Nephron progenitor cell (in vitro differentiated cells): ENCODE measurements around the gene GCNT2.
A peak's percentile ranks its signal among the peaks of the same experiment; 100 is the strongest.

Source experiments
- DNase-seq: peaks from one replicate; pipeline ENCODE4 v3.0.0; 2021
- H3K27ac Mint-ChIP-seq: 2 replicates; pipeline ENCODE4 v1.8.0; 2021; ENCODE audit warnings: mild to moderate bottlenecking, moderate library complexity, mixed read lengths
- H3K27me3 Mint-ChIP-seq: 2 replicates; pipeline ENCODE4 v1.8.0; 2021; ENCODE audit warnings: mild to moderate bottlenecking, low read depth, mixed read lengths; ENCODE audit not compliant: poor library complexity
- H3K36me3 Mint-ChIP-seq: 2 replicates; pipeline ENCODE4 v1.8.0; 2021; ENCODE audit warnings: low read depth, mixed read lengths
- H3K4me1 Mint-ChIP-seq: 2 replicates; pipeline ENCODE4 v1.8.0; 2021; ENCODE audit warnings: mixed read lengths
- H3K4me3 Mint-ChIP-seq: 2 replicates; pipeline ENCODE4 v1.8.0; 2021; ENCODE audit warnings: mild to moderate bottlenecking, moderate library complexity, mixed read lengths
- H3K9me3 Mint-ChIP-seq: 2 replicates; pipeline ENCODE4 v1.8.0; 2021; ENCODE audit warnings: mild to moderate bottlenecking, moderate library complexity, mixed read lengths
- TF ChIP-seq, protein P1 (sequence below): fragments of 200-600 bp; sonication (generic); IDR thresholded peaks from 2 replicates; pipeline ENCODE4 v1.5.0; 2021; ENCODE audit warnings: antibody characterized with exemption

Gene GCNT2

DNA sequence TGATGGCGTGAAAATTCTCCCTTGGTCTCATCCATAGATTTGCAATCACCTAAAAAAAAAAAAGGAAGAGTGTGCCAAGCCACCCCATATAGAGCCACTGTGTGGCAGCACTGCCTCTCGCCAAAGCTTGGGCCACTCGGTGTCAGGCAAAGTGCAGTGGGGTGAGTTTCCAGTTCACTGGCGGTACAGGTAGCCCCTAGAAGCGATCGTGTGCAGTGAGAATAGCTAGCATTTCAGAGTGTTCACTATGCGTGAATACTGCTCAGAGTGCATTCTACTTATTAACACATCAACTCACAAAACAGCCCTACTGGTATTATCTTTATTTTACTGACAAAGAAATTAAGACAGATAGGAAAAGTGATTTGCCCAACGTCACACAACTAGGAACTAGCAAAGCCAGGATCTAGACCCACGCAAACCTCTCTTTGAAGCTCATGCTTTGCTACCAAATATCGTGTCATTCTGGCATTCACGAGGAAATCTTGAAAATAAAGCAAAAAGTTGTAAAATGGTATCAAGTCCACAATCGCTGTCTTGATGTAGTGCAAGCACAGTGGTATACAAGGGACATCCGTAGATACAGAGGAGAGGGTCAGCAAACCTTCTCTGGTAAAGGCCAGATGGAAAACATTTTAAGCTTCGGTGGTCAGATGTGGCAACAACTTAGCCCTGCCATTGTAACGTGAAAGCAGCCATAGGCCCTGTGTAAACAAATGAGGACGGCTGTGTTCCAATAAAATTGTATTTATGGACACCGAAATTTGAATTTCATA is 10.4 kb upstream of the GCNT2 start:
- Mint-ChIP-seq H3K36me3 (no peaks in the 10 kb centered on the region), H3K4me1 (peaks cover 18% of the 10 kb centered on the region), H3K4me3 (no peak overlapping the region), H3K27me3 (peaks cover 2% of the 10 kb centered on the region), H3K27ac (no peak overlapping the region), H3K9me3 (no peaks in the 10 kb centered on the region)
- peak; percentile 61 for DNase-seq
- TF ChIP-seq, protein P1, sequence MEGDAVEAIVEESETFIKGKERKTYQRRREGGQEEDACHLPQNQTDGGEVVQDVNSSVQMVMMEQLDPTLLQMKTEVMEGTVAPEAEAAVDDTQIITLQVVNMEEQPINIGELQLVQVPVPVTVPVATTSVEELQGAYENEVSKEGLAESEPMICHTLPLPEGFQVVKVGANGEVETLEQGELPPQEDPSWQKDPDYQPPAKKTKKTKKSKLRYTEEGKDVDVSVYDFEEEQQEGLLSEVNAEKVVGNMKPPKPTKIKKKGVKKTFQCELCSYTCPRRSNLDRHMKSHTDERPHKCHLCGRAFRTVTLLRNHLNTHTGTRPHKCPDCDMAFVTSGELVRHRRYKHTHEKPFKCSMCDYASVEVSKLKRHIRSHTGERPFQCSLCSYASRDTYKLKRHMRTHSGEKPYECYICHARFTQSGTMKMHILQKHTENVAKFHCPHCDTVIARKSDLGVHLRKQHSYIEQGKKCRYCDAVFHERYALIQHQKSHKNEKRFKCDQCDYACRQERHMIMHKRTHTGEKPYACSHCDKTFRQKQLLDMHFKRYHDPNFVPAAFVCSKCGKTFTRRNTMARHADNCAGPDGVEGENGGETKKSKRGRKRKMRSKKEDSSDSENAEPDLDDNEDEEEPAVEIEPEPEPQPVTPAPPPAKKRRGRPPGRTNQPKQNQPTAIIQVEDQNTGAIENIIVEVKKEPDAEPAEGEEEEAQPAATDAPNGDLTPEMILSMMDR: peak; percentile 68

- TF ChIP-seq, protein P1: no peak
- DNase-seq: no peak
- no peaks in the 10 kb centered on the region for H3K36me3 Mint-ChIP-seq
- no peaks in the 10 kb centered on the region for H3K9me3 Mint-ChIP-seq
- H3K27me3 Mint-ChIP-seq: peaks cover 2% of the 10 kb centered on the region
- H3K27ac Mint-ChIP-seq: no peak overlapping the region
- peaks cover 18% of the 10 kb centered on the region for H3K4me1 Mint-ChIP-seq
- H3K4me3 Mint-ChIP-seq: no peak overlapping the region
These were observed 9.7 kb upstream of the GCNT2 start for GRCh38 chr6:10511477-10511876.

- H3K9me3 Mint-ChIP-seq: no peaks in the 10 kb centered on the region
- TF ChIP-seq, protein P1: no peak
- H3K4me3 Mint-ChIP-seq: no peak overlapping the region
- H3K27me3 Mint-ChIP-seq: peaks cover 2% of the 10 kb centered on the region
- no peaks in the 10 kb centered on the region for H3K36me3 Mint-ChIP-seq
- no peak for DNase-seq
- no peak overlapping the region for H3K27ac Mint-ChIP-seq
- peaks cover 22% of the 10 kb centered on the region for H3K4me1 Mint-ChIP-seq
These were observed 7.6 kb upstream of the GCNT2 start for GRCh38 chr6:10513544-10513943.

GRCh38 chr6:10514049-10514780 is 6.9 kb upstream of the GCNT2 start:
- Mint-ChIP-seq H3K27ac (no peak overlapping the region), H3K36me3 (no peaks in the 10 kb centered on the region), H3K27me3 (peaks cover 2% of the 10 kb centered on the region), H3K4me1 (peaks cover 29% of the 10 kb centered on the region), H3K9me3 (no peaks in the 10 kb centered on the region), H3K4me3 (no peak overlapping the region)
- DNase-seq: no peak
- TF ChIP-seq, protein P1: no peak

DNA sequence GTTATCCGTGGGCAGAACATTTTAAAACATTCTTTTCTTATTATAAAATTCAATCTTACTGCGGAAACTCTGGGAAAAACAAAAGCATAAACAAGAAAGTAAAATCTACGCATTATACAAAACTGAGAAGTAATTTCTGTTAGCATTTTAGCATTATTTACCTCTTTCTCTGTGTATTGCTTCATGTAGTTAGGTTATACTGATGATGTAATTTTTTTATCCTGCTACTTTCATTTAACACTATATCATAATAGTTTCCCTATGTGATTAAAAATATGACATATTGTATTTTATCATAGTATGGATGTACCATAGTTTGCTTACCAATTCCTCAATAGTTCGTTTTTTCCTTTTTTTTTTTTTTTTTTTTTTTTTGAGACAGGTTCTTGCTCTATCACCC is 4.2 kb upstream of the GCNT2 start:
- Mint-ChIP-seq H3K4me1 (peaks cover 31% of the 10 kb centered on the region), H3K36me3 (no peaks in the 10 kb centered on the region), H3K27me3 (no peaks in the 10 kb centered on the region), H3K27ac (no peak overlapping the region), H3K4me3 (no peak overlapping the region), H3K9me3 (no peaks in the 10 kb centered on the region)
- DNase-seq: no peak
- TF ChIP-seq, protein P1: no peak
